Measurements from ENCODE around the gene PPM1J.
A peak's percentile ranks its signal among the peaks of the same experiment; 100 is the strongest.

The PPM1J gene

DNA sequence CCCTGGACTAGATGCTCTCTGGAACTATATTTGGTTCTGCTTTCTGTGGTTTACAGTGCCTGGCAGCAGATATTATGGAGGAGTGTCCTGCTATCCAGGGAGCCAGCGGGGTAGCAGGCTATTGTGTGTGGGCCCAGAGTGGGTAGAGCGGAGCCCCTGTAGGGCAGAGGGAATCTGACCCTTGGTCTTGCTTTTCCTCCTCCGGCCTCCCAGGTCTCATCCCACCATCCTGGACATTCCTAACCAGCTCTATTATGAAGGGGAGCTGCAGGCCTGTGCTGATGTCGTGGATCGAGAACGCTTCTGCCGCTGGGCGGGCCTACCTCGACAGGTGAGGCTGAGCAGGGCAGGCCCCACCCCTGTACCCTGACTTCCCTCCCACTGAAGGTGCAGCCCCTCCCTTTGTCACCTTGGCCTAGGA is 17.3 kb downstream of the PPM1J start:
- Mint-ChIP-seq H3K36me3 (ENCODE audit: insufficient read depth) (peaks cover 43% of the 10 kb centered on the region), H3K27ac (peak overlapping the region in 1 of 2 donors; percentile 72), H3K4me1 (ENCODE audit: low read depth in 2 of 2) (peaks cover 32 to 41% of the 10 kb centered on the region in 2 donors), H3K27me3 (no peaks in the 10 kb centered on the region), H3K4me3 (no peak overlapping the region), H3K9me3 (no peaks in the 10 kb centered on the region)
- DNase-seq, result no peak
- ATAC-seq (replicated peaks), result no peak

DNA sequence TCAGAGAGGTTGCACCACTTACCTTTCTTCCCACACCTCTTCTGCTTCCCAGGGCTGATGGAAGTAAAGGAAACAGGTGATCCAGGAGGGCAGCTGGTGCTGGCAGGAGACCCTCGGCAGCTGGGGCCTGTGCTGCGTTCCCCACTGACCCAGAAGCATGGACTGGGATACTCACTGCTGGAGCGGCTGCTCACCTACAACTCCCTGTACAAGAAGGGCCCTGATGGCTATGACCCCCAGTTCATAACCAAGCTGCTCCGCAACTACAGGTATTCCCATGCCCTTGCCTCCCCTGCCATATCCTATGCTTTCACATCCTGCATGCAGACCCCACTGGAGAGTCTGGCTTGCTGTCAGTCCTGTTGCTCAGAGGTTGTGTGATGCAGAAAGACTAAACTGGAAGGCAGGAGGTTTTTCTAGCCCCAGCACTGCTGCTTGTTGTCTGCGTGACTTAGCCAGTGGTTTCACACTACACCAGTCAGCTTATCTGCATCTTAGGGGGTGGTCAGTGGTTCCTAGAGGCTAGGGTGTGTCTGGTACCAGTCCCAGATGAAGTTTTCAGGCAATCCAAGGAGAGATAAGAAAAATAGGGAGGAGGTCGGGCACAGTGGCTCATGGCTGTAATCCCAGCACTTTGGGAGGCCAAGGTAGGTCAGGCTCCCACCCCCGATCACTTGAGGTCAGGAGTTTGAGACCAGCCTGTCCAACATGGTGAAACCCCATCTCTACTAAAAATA is 18.4 kb downstream of the PPM1J start:
- Mint-ChIP-seq H3K4me3 (no peak overlapping the region), H3K36me3 (ENCODE audit: insufficient read depth) (peaks cover 43% of the 10 kb centered on the region), H3K9me3 (no peaks in the 10 kb centered on the region), H3K27me3 (no peaks in the 10 kb centered on the region), H3K4me1 (ENCODE audit: low read depth in 2 of 2) (peaks cover 22 to 31% of the 10 kb centered on the region in 2 donors), H3K27ac (no peak overlapping the region)
- ATAC-seq (replicated peaks), result no peak
- no peak for DNase-seq

DNA sequence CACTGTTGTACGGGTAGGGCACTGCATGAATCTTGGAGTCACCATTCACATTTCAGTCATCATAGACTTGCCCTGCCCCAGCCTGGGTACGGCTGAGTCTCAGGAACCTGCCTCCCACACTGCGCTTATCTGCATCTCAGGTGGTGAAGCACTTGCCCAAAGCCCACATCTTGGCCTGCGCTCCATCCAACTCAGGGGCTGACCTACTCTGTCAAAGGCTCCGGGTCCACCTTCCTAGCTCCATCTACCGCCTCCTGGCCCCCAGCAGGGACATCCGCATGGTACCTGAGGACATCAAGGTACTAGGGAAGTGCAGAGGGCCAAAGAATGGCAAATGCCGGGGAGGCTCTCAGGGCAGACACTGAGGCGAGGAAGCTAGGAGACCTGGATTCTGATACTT is 19.9 kb downstream of the PPM1J start:
- no peak overlapping the region for H3K4me3 Mint-ChIP-seq
- peaks cover 54% of the 10 kb centered on the region for H3K36me3 Mint-ChIP-seq (ENCODE audit: insufficient read depth)
- no peaks in the 10 kb centered on the region for H3K27me3 Mint-ChIP-seq
- H3K4me1 Mint-ChIP-seq (ENCODE audit: low read depth in 2 of 2), result peaks cover 10 to 18% of the 10 kb centered on the region in 2 donors
- no peaks in the 10 kb centered on the region for H3K9me3 Mint-ChIP-seq
- no peak for ATAC-seq (replicated peaks)
- no peak overlapping the region for H3K27ac Mint-ChIP-seq
- no peak for DNase-seq

DNA sequence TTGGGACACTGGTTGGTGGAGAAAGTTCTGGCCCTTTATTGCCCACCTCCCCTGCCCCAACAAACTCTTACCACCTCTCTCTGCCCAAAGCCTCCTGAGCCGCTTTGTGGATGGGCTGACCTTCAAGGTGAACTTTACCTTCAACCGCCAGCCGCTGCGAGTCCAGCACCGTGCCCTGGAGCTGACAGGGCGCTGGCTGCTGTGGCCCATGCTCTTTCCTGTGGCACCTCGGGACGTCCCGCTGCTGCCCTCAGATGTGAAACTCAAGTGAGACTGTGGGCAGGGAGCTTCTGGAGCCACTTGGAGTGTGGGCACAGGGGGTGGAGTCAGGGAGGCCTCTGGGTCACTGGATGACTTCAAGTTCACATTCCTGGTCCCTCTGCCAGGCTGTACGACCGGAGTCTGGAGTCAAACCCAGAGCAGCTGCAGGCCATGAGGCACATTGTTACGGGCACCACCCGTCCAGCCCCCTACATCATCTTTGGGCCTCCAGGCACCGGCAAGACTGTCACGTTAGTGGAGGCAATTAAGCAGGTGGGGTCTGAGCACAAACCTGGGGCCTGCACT is 20.7 kb downstream of the PPM1J start:
- H3K4me1 Mint-ChIP-seq (ENCODE audit: low read depth in 2 of 2), result peaks cover 2 to 10% of the 10 kb centered on the region in 2 donors
- H3K4me3 Mint-ChIP-seq, result no peak overlapping the region
- no peaks in the 10 kb centered on the region for H3K27me3 Mint-ChIP-seq
- DNase-seq, result no peak
- H3K9me3 Mint-ChIP-seq, result no peaks in the 10 kb centered on the region
- H3K27ac Mint-ChIP-seq, result peak overlapping the region in 1 of 2 donors; percentile 41
- ATAC-seq (replicated peaks), result no peak
- peaks cover 56% of the 10 kb centered on the region for H3K36me3 Mint-ChIP-seq (ENCODE audit: insufficient read depth)

DNA sequence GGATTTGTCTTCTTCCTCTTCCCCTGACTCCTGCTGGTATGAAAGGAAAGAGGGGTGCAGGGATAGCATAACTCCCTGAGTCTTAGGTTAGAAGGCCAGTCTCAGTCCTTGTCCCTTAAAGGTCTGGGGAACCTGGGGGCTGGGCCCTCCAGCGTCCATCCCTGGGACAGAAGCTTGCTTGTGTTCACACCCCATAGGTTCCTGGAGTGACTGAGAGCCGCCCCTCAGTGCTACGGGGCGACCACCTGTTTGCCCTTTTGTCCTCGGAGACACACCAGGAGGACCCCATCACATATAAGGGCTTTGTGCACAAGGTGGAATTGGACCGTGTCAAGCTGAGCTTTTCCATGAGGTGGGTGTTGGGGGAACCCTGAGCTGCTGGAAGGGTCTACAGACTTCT is 21.3 kb downstream of the PPM1J start:
- H3K9me3 Mint-ChIP-seq, result no peaks in the 10 kb centered on the region
- H3K27ac Mint-ChIP-seq, result no peak overlapping the region
- DNase-seq (no peak), ATAC-seq (replicated peaks) (no peak)
- H3K27me3 Mint-ChIP-seq, result no peaks in the 10 kb centered on the region
- H3K36me3 Mint-ChIP-seq (ENCODE audit: insufficient read depth), result peaks cover 51% of the 10 kb centered on the region
- peaks cover 0 to 10% of the 10 kb centered on the region in 2 donors for H3K4me1 Mint-ChIP-seq (ENCODE audit: low read depth in 2 of 2)
- no peak overlapping the region for H3K4me3 Mint-ChIP-seq

DNA sequence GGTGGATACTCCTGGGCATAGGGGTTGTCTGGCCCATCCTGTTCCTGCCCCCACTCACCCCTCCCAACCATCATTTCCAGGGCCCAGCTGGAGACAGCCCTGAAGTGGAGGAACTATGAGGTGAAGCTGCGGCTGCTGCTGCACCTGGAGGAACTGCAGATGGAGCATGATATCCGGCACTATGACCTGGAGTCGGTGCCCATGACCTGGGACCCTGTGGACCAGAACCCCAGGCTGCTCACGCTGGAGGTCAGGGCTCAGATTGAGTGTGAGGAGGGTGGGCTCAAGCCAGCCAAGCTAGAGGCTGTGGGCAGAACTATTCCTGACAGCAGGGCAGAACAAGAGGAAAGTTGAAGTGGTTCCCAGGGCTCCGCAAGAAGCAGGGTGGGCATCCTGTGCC is 22.5 kb downstream of the PPM1J start:
- Mint-ChIP-seq H3K27ac (peak overlapping the region in 1 of 2 donors; percentile 45), H3K36me3 (ENCODE audit: insufficient read depth) (peaks cover 45% of the 10 kb centered on the region), H3K27me3 (no peaks in the 10 kb centered on the region), H3K4me1 (ENCODE audit: low read depth in 2 of 2) (peaks cover 0 to 18% of the 10 kb centered on the region in 2 donors), H3K4me3 (no peak overlapping the region), H3K9me3 (no peaks in the 10 kb centered on the region)
- no peak for DNase-seq
- ATAC-seq (replicated peaks), result no peak

DNA sequence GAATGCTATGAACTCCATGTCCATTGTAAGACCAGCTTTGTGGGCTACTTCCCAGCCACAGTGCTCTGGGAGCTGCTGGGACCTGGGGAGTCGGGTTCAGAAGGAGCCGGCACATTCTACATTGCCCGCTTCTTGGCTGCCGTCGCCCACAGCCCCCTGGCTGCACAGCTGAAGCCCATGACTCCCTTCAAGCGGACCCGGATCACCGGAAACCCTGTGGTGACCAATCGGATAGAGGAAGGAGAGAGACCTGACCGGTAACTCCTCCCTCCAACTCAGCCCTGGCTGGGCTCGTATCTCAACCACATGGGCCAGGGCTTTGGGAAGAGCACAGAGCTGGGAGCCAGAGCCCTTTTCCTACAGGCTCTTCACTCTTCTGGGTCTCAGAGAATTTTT is 25.3 kb downstream of the PPM1J start:
- Mint-ChIP-seq H3K27me3 (no peaks in the 10 kb centered on the region), H3K27ac (no peak overlapping the region), H3K4me1 (ENCODE audit: low read depth in 2 of 2) (peaks cover 8 to 28% of the 10 kb centered on the region in 2 donors)

DNA sequence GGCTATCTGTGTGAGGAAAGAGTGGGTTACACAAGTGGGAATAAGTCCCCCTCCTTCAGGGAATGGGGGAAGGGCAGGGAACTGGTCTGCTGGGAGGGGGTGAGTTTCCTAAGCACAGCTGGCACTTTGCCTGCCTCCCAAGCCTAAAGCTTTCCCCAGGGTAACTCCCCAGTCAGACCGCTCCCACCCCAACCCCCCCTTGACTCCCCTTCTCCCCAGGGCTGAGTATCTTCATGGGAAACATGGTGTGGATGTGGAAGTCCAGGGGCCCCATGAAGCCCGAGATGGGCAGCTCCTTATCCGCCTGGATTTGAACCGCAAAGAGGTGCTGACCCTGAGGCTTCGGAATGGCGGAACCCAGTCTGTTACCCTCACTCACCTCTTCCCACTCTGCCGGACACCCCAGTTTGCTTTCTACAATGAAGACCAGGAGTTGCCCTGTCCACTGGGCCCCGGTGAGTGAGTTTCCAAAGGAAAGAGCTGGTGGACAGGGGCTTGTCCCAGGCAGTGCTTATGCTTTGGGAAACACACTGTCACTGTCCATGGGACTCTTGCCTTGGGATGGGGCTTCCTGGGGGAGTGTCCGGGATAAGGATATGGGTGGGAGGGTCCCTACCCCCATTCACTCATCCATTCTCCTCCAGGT is 25.8 kb downstream of the PPM1J start:
- ATAC-seq (replicated peaks), result no peak
- H3K4me3 Mint-ChIP-seq, result no peak overlapping the region
- peaks cover 34% of the 10 kb centered on the region for H3K36me3 Mint-ChIP-seq (ENCODE audit: insufficient read depth)
- H3K27me3 Mint-ChIP-seq, result no peaks in the 10 kb centered on the region
- no peaks in the 10 kb centered on the region for H3K9me3 Mint-ChIP-seq
- no peak for DNase-seq
- no peak overlapping the region for H3K27ac Mint-ChIP-seq
- peaks cover 8 to 28% of the 10 kb centered on the region in 2 donors for H3K4me1 Mint-ChIP-seq (ENCODE audit: low read depth in 2 of 2)

More for the DNA sequence above, 25.3 kb downstream of the PPM1J start:
- DNase-seq (no peak), ATAC-seq (replicated peaks) (no peak)
- Mint-ChIP-seq H3K4me3 (no peak overlapping the region), H3K9me3 (no peaks in the 10 kb centered on the region), H3K36me3 (ENCODE audit: insufficient read depth) (peaks cover 37% of the 10 kb centered on the region)

DNA sequence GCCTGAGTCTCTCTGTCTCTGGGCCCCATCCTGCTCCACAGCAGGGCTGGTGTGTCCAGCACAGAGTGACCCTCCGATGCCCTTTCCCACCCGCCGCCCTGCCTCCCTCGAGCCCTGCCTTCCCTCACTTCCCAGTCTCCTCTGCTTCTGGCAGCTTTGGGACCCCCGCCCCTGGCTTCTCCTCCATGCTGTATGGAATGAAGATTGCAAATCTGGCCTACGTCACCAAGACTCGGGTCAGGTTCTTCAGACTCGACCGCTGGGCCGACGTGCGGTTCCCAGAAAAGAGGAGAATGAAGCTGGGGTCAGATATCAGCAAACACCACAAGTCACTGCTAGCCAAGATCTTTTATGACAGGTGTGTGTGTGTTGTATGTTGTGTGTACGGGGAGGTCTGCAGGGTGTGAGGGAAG is 26.3 kb downstream of the PPM1J start:
- H3K9me3 Mint-ChIP-seq, result no peaks in the 10 kb centered on the region
- H3K4me3 Mint-ChIP-seq, result no peak overlapping the region
- peak overlapping the region in 1 of 2 donors; percentile 83 for H3K27ac Mint-ChIP-seq
- DNase-seq (no peak), ATAC-seq (replicated peaks) (no peak)
- H3K36me3 Mint-ChIP-seq (ENCODE audit: insufficient read depth), result peaks cover 32% of the 10 kb centered on the region
- peaks cover 8 to 28% of the 10 kb centered on the region in 2 donors for H3K4me1 Mint-ChIP-seq (ENCODE audit: low read depth in 2 of 2)
- no peaks in the 10 kb centered on the region for H3K27me3 Mint-ChIP-seq

DNA sequence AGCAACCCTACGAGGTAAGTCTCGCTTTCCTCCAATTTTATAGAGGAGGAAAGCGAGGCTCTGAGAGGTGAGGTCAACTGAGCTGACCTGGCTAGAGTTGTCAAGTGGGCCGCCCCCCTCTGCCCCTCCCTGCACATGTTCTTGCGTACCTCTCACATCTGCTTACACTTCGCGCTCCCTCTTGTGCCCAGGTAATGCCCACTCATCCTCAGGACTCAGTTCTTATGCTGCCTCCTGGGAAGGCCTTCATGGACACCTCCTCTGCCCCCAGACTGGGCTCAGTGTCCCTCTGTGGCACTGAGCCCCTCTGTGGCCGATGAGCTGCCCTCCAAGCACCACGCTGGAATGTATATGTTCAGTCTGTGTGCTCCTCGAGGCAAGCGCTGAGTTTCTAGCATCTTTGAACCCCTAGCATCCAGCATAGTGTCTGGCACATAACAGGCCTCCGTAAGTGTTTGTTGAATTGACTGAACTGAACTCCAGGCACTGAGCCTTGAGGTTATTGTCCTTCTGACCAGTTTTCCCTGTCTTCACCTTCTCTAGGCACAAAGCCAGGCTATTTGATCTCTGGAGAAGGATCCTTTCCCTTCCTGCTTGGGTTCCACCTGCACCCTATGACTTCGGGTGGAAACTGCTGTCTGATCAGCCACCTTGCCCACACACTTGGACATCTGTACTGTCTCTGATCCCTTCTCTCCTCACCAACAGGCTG is 27.2 kb downstream of the PPM1J start:
- Mint-ChIP-seq H3K4me1 (ENCODE audit: low read depth in 2 of 2) (peaks cover 8 to 28% of the 10 kb centered on the region in 2 donors), H3K36me3 (ENCODE audit: insufficient read depth) (peaks cover 23% of the 10 kb centered on the region), H3K27ac (peak overlapping the region; percentile 83 to 86), H3K9me3 (no peaks in the 10 kb centered on the region), H3K4me3 (no peak overlapping the region), H3K27me3 (no peaks in the 10 kb centered on the region)
- ATAC-seq (replicated peaks) (no peak), DNase-seq (no peak)

DNA sequence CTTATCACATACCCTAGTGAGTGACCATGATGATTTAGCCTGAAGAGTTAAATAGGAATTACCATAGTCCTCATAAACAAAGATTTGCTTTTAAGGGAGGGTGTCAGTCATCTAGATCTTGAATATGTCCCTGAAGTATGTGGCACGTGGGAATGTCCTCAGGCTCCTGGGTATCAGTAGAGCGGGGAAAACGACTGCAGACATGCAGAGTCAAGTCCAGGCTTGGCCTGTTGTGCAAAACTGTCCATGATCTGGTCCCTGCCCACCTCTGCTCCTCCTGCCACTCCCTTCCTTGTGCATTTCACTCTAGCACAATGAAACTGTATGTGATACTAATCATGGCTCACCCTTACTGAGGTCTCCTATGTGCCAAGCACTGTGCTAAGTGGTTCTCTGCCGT is 27.8 kb downstream of the PPM1J start:
- H3K9me3 Mint-ChIP-seq, result no peaks in the 10 kb centered on the region
- peaks cover 8 to 28% of the 10 kb centered on the region in 2 donors for H3K4me1 Mint-ChIP-seq (ENCODE audit: low read depth in 2 of 2)
- no peaks in the 10 kb centered on the region for H3K27me3 Mint-ChIP-seq
- ATAC-seq (replicated peaks), result no peak
- peak overlapping the region in 1 of 2 donors; percentile 83 for H3K27ac Mint-ChIP-seq
- H3K36me3 Mint-ChIP-seq (ENCODE audit: insufficient read depth), result peaks cover 23% of the 10 kb centered on the region
- DNase-seq, result no peak
- H3K4me3 Mint-ChIP-seq, result no peak overlapping the region

DNA sequence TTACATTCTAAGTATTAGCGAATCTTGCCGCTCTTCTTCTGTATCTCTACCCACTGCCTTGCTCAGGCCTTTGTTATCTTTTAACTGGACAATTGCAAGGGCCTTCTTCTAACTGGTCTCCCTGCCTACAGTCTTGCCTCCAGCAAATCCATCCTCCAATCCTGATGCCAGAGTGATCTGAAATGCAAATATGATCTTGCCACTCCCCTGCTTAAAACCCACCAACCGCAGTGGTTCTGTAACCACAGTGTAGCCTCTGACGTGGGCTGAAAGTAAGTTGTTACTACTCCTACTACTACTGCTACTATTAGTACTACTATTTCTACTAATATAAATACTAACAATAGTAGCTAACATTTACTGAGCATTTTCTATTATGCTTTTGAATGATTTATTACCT is 28.3 kb downstream of the PPM1J start:
- Mint-ChIP-seq H3K36me3 (ENCODE audit: insufficient read depth) (peaks cover 20% of the 10 kb centered on the region), H3K9me3 (no peaks in the 10 kb centered on the region), H3K27me3 (no peaks in the 10 kb centered on the region), H3K4me1 (ENCODE audit: low read depth in 2 of 2) (peaks cover 8 to 28% of the 10 kb centered on the region in 2 donors), H3K27ac (peak overlapping the region in 1 of 2 donors; percentile 83), H3K4me3 (no peak overlapping the region)
- ATAC-seq (replicated peaks) (peak; percentile 57), DNase-seq (no peak)

DNA sequence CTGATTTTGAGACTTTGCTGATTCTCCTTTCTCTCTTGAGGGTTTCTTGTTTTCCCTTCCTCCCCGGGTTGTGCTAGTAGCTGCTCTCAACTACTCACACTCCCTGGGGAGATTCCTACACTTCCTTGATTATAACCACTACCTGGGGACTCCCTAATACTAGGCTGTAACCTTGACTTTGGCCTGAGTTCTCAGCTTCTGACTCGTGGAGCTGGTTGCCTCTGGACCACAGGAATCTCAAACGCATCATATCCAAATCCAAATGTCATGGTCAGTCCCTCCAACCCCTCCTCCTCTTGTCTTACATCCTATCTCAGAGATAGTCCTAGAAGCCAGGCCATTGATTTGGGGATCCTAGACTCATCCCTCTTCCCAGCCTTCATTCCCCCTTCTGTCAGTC is 28.7 kb downstream of the PPM1J start:
- Mint-ChIP-seq H3K36me3 (ENCODE audit: insufficient read depth) (peaks cover 21% of the 10 kb centered on the region), H3K4me1 (ENCODE audit: low read depth in 2 of 2) (peaks cover 8 to 28% of the 10 kb centered on the region in 2 donors), H3K4me3 (no peak overlapping the region), H3K9me3 (no peaks in the 10 kb centered on the region), H3K27me3 (no peaks in the 10 kb centered on the region), H3K27ac (peak overlapping the region in 1 of 2 donors; percentile 83)
- ATAC-seq (replicated peaks) (no peak), DNase-seq (no peak)

Data from effector memory CD8-positive, alpha-beta T cell (primary cell).